Ascending aorta (tissue), 2 donors: Measurements from ENCODE around the gene GORASP2. TPM values are rescaled to one million over a fixed set of nuclear protein-coding genes. Genes with fewer than 3 reads are reported as not detected.

Source experiments
- DNase-seq, 2 donors: peaks; one replicate each; pipeline ENCODE4 v3.0.0-alpha.2; 2019; ENCODE audit warnings: low spot score in 2 of 2
- H3K27ac ChIP-seq, 2 donors: fragments of 200-600 bp; sonication (generic); one replicate each; pipeline ENCODE4 v1.5.1; 2016 to 2017; ENCODE audit warnings: mild to moderate bottlenecking in 1 of 2
- H3K27me3 ChIP-seq: fragments of 200-600 bp; sonication (generic); one replicate; pipeline ENCODE4 v1.5.1; 2017
- H3K36me3 ChIP-seq, 2 donors: fragments of 200-600 bp; sonication (generic); one replicate each; pipeline ENCODE4 v1.5.1; 2016
- H3K4me1 ChIP-seq, 2 donors: fragments of 200-600 bp; sonication (generic); one replicate each; pipeline ENCODE4 v1.5.1; 2016 to 2017; ENCODE audit warnings: mild to moderate bottlenecking in 1 of 2
- H3K4me3 ChIP-seq, 2 donors: fragments of 200-600 bp; sonication (generic); one replicate each; pipeline ENCODE4 v1.5.1; 2016 to 2017; ENCODE audit warnings: mild to moderate bottlenecking in 1 of 2
- H3K9me3 ChIP-seq, 2 donors: fragments of 200-600 bp; sonication (generic); one replicate each; pipeline ENCODE4 v1.5.1; 2016
- intact Hi-C: fragments of 100-400 bp; cut with DNase I; formaldehyde crosslinking; loops from one replicate; pipeline ENCODE4 v1.15.1; 2023
- total RNA-seq: library from RNA; depleted of rRNA; stranded (reverse); fragments of >200 nt; gene quantifications from one replicate; pipeline ENCODE4 v1.1.0, GENCODE V29; 2016
- TF ChIP-seq, protein P1 (sequence below), 3 experiments: fragments of 200-600 bp in 2 of 3; fragments of 450-650 bp in 1 of 3; sonication (generic) in 2 of 3; IDR thresholded peaks; one replicate each; pipeline ENCODE4 v1.5.1; 2016 to 2019; ENCODE audit warnings: antibody characterized with exemption in 3 of 3, mild to moderate bottlenecking in 1 of 3, moderate library complexity in 1 of 3

GORASP2 gene
- total RNA-seq, 1 donor from 2014 or later, result 21.5 TPM

DNA sequence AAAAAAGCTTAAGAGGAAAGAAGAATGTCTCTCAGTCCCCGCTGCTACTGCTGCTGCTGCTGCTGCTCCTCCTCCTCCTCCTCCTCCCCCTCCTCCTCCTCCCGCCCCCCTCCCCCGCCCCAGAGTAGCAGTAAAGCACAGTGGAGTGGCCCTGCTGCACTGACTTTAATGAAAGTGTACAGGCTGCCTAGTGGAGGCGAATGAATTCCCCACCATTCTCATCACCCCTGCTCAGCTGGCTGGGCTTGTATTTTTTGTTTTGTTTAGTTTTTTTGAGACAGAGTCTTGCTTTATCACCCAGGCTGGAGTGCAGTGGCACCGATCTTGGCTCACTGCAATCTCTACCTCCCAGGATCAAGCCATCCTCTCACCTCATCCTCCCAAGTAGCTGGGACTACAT, 34.3 kb downstream of the GORASP2 start:
- intact Hi-C loops, result no loop called here
- Histone ChIP-seq H3K4me1 (no peaks in the 10 kb centered on the region), H3K27ac (no peak overlapping the region), H3K27me3 (no peaks in the 10 kb centered on the region), H3K9me3 (no peaks in the 10 kb centered on the region), H3K4me3 (no peak overlapping the region), H3K36me3 (peaks cover 65 to 76% of the 10 kb centered on the region in 2 donors)
- TF ChIP-seq, protein P1, sequence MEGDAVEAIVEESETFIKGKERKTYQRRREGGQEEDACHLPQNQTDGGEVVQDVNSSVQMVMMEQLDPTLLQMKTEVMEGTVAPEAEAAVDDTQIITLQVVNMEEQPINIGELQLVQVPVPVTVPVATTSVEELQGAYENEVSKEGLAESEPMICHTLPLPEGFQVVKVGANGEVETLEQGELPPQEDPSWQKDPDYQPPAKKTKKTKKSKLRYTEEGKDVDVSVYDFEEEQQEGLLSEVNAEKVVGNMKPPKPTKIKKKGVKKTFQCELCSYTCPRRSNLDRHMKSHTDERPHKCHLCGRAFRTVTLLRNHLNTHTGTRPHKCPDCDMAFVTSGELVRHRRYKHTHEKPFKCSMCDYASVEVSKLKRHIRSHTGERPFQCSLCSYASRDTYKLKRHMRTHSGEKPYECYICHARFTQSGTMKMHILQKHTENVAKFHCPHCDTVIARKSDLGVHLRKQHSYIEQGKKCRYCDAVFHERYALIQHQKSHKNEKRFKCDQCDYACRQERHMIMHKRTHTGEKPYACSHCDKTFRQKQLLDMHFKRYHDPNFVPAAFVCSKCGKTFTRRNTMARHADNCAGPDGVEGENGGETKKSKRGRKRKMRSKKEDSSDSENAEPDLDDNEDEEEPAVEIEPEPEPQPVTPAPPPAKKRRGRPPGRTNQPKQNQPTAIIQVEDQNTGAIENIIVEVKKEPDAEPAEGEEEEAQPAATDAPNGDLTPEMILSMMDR (IDR thresholded peaks at IDR 0.05), result no peak
- DNase-seq, result no peak

- Histone ChIP-seq H3K4me3 (no peak overlapping the region), H3K27me3 (no peaks in the 10 kb centered on the region), H3K9me3 (no peaks in the 10 kb centered on the region), H3K4me1 (no peaks in the 10 kb centered on the region), H3K27ac (no peak overlapping the region), H3K36me3 (peaks cover 58 to 60% of the 10 kb centered on the region in 2 donors)
- no peak for DNase-seq
- TF ChIP-seq, protein P1 (IDR thresholded peaks at IDR 0.05), result no peak
- intact Hi-C loops, result no loop called here
Observed at GRCh38 chr2:170965446-170966225, 36.6 kb downstream of the GORASP2 start.

- H3K36me3 ChIP-seq, result peaks cover 48 to 51% of the 10 kb centered on the region in 2 donors
- no peaks in the 10 kb centered on the region for H3K4me1 ChIP-seq
- H3K27ac ChIP-seq, result no peak overlapping the region
- H3K27me3 ChIP-seq, result no peaks in the 10 kb centered on the region
- no peak overlapping the region for H3K4me3 ChIP-seq
- TF ChIP-seq, protein P1 (IDR thresholded peaks at IDR 0.05), result no peak
- intact Hi-C loops, result no loop called here
- DNase-seq, result no peak
- no peaks in the 10 kb centered on the region for H3K9me3 ChIP-seq
Observed at GRCh38 chr2:170966648-170967396, 37.8 kb downstream of the GORASP2 start.

GRCh38 chr2:170967553-170967952, 38.5 kb downstream of the GORASP2 start:
- no peak for DNase-seq
- no peak overlapping the region for H3K4me3 ChIP-seq
- intact Hi-C loops, result no loop called here
- no peak overlapping the region for H3K27ac ChIP-seq
- no peaks in the 10 kb centered on the region for H3K4me1 ChIP-seq
- TF ChIP-seq, protein P1 (IDR thresholded peaks at IDR 0.05), result no peak
- no peaks in the 10 kb centered on the region for H3K9me3 ChIP-seq
- no peaks in the 10 kb centered on the region for H3K27me3 ChIP-seq
- peaks cover 44 to 46% of the 10 kb centered on the region in 2 donors for H3K36me3 ChIP-seq

- no peaks in the 10 kb centered on the region for H3K27me3 ChIP-seq
- peaks cover 0 to 5% of the 10 kb centered on the region in 2 donors for H3K4me1 ChIP-seq
- H3K9me3 ChIP-seq, result no peaks in the 10 kb centered on the region
- DNase-seq, result no peak
- intact Hi-C loops, result no loop called here
- no peak overlapping the region for H3K27ac ChIP-seq
- TF ChIP-seq, protein P1 (IDR thresholded peaks at IDR 0.05), result no peak
- peaks cover 36 to 39% of the 10 kb centered on the region in 2 donors for H3K36me3 ChIP-seq
- no peak overlapping the region for H3K4me3 ChIP-seq
Observed at GRCh38 chr2:170968205-170969003, 39.4 kb downstream of the GORASP2 start.
